ENCODE measurements around the gene INTS13.

GRCh38 chr12:26937863-26938700 is at the start of gene INTS13, which contains the start of gene FGFR1OP2:
- TF ChIP-seq CTCF (IDR thresholded peaks at IDR 0.05) (no peak), EZH2 (IDR thresholded peaks at IDR 0.05; ENCODE audit: borderline replicate concordance, insufficient read depth, low read depth, low read length, poor library complexity, severe bottlenecking) (no peak)

Data from B cell (primary cell).